Stimulated activated CD4-positive, alpha-beta T cell treated with anti-CD3 and anti-CD28 coated beads, TNF-alpha, amount 100 ng/mL, for 48 hours (primary cell): ENCODE data around the gene TM2D3.

Experiments
- DNase-seq, 3 donors: peaks; one replicate each; pipeline ENCODE4 v3.0.0-alpha.2; 2020; ENCODE audit warnings: low read depth in 3 of 3

The TM2D3 gene

GRCh38 chr15:101623367-101624304 is 28.5 kb downstream of the TM2D3 start:
- no peak for DNase-seq

DNA sequence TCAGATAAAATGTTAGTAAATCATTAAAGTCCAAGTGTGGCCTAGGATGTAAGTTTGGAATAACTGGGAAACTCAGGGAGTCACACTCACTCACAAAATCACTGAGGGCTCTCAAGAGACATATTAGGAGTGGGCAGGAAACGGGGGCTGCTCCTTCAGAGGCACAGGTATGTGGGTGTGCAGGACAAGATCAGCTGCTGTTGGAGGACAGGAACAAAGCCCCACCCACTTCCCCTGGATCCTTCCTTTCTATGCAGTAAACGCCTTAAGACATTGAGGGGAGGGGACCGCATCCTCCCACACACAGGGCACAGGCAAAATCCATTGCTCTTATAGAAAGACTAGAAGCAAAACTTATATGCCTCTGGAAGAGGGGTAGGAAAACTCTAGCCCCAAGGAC is 30.2 kb downstream of the TM2D3 start:
- DNase-seq: no peak

GRCh38 chr15:101620671-101621070 is 31.5 kb downstream of the TM2D3 start:
- no peak for DNase-seq

DNA sequence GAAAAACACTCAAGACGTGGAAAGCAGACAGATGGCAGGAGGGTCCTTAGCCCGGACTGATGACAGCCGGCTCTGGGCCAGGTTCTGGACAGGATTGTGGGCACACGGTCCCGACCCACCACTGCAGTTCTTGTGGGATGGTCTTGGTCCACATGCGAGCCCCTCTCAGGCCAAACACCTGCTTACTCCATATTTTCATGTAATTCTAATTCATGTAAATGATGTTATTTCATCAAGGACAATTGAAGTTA is 32.6 kb downstream of the TM2D3 start:
- DNase-seq: no peak

GRCh38 chr15:101618851-101619614 is 33.1 kb downstream of the TM2D3 start:
- no peak for DNase-seq

DNA sequence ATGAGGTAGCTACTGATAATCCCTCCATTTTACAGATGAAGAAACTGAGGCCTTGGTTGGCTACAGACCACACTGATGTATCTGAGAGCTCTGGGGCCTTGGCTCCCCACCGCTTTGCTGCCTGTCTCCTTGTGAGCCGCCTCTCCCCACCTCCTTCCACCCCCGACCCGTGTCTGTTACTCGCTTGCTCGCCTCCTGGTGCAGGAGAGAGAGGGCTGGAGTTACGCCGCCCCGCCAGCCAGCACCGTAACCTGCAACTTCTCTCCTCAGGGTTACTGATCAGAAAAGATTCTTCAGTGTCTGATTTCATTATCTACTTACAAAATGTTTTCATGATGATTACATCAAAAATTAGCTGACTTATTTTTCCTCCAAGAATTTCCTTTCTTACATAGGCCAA is 34.1 kb downstream of the TM2D3 start:
- DNase-seq: no peak

- no peak for DNase-seq
Observed at GRCh38 chr15:101617390-101617965, 34.7 kb downstream of the TM2D3 start.

DNA sequence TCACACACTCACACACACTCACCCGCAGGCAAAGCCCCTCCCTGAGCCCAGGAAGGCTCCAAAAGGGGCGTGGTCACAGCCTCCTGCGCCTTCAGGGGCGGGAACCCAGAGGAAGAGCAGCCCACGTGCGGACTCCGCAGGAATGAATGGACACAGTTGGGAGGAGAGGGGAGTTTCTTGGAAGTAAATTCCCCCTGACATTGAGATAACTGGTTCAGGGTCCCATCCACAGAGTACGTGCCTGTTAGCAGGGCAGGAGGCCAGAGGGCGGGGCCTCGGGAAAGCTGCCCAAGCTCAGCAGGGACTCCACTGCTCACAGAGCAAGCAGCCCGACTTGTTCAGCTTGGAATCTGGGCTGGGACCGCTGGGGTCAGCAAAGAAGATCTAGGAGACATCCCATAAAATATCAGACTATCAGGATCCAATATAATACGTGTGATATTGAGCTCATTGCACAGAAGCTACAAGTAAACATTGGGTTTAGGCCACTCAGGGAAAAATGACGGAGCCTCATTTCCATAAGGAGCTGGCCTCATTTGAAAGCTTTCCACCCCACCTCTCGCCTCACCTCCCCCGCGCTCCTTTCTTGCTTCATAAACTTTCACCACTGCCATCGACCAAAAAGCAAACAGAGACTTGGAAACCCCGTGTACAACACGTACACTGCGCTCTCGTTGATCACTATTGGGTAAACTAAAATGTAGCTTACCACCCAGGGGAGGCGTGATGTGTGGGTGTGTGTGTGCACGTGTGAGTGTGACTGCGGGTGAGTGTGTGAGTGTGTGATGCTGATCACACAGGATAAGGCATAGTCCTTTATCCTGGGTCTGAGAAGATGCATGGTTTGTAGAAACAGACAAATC is 36.0 kb downstream of the TM2D3 start:
- no peak for DNase-seq

- no peak for DNase-seq
Observed at GRCh38 chr15:101615414-101615985, 36.7 kb downstream of the TM2D3 start.

DNA sequence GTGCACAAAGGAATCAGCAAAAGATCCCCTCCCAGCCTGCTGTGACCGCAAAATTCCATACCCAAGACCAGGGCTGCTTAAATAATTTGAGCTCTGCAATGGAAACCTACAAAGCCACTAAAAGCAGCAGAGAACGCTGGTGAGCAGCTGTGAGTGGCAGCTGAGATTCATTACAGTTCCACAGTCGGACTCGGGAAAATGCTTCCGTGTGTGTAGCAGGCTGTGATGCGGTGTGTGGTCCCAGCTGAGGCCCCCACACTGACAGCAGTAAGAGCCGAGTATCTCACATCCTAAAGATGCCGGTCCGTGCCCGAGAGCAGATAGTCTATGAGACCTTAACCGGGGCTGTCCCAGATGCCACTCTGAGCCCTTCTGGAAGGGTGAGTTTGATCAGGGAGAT is 37.4 kb downstream of the TM2D3 start:
- no peak for DNase-seq

DNA sequence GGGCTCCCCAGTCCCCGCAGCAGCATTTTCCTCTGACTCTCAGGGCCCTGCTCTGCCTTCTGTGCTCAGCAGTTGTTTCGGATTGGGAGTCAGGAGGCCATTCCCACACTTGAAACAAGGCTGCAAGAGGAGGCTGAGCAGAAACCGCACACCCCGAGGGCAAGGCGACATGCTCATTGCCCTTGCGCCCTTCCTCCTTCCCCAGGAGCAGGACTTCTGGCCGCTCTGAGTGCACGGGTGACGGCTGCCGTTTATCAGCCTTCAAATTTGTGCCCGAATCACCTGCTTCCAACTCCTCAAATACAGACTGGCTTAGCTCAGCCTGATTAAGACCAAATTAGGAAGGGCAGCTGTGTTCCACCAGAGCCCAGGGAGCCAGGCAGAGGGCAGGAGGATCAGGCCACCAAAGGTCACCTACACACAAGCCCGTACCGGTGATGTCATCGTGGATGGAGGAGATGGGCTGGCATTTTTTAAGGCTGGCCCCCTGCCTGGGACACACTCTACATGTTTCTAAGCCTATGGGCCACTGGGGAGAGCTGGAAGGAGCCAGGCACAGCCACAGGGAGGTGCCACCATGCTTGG is 38.1 kb downstream of the TM2D3 start:
- DNase-seq: no peak

DNA sequence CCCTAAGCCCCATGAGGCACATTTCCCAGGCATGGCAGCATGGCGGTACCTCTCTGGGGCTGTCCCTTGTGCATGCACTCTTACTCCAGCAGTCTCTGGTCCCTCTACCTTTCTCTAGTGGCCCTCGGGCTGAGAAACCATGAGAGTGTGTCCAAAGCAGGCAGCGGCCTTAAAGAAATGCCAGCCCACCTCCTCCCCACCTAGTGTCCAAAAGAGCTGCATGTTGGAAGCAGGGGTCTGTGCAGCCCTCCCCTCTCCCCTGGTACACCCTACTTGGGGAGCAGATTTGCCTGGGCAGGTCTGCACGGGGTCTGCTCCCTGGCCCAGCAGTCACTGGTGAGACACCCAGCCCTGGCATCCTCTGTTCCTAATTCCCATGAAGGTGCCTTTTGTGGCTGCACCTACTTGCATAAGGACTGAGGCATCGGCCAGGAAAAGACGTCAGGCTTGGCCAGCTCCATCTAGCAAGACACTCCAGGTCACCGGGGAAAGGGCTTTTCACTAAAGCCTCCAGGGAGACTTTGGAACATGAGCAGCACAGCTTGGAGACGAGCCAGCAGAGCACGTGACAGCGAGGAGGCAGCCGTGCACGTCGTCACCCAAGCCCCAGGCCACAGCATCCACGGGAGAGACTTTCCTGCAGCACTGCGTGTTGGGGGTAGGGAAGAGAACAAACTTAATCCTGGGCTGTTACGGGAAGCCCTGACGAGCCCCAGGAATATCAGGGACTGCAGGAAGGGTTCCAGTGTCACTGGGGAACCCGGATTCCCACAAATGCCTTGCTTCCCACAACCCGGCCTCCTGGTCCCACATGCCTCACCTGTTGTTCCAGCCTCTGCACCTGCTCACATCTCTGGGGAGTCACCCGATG is 38.8 kb downstream of the TM2D3 start:
- no peak for DNase-seq

DNA sequence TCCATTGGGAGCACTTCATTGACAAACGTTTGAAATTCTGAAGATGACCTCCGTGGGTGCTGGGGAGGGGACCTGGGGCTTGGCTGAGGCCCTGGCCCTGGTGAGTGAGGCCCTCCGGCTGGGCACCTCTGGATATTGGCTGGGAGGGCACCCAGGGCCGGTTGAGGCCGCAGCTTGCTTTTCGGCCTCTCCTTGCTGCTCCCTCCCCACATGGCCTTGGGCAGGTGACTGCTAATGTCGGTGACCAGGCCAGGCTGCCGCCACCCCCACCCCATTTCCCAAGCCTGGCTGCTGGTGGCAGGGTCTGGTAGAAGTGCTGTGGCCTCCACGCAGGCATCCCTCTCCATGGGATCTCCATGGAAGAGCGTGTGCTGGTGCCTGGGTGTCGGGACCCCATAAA is 39.5 kb downstream of the TM2D3 start:
- no peak for DNase-seq

DNA sequence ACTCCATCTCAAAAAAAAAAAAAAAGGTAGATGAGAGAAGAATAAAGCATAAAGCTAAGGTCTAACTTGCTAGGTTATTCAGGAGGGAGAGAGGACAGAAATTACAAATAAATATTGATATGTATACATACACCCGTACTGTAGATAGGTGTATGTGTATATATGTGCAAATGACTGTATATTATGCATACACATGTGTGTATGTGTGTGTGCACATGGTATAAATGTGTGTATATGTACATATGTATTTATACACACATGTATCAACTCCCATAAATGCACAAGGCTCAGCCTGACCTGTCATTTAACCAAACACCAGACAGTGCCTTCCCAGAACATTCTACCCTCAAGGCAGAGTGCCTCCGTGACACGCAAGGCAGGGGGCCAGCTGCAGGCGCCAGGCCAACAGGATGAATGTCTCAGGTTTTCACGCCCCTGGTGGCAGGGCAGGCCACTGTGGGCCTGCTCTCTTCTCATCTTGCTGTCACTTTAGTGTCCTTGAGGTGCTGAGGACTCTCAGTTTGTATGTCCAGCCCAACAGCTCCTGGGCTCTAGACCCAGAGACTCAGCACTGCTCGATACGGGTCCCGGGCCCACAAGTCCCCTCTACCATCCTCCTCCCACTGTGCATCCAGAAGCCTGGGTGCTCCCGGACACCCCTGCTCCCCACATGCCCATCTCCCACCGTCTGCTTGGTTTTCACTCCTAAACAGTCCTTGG is 40.4 kb downstream of the TM2D3 start:
- no peak for DNase-seq

DNA sequence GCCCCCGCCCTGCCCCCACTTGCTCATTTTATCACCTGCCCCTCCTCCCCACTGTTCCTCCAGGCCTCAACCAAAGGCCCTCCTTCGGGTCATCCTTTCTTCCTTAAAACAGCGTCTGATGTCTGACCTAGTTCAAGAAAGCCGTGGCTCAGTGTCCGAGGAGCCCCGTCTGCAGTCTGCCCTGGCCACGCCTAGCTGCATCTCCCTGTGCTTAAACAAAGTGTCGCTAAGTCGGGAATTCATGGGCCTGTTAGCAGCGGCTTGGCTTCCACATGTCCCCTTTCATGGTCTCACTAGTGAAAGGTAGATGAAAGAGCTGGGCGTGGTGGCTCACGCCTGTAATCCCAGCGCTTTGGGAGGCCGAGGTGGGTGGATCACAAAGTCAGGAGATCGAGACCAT is 41.2 kb downstream of the TM2D3 start:
- DNase-seq: no peak

- DNase-seq: no peak
Observed at GRCh38 chr15:101610611-101611000, 41.6 kb downstream of the TM2D3 start.

- DNase-seq: no peak
Observed at GRCh38 chr15:101609742-101610610, 42.2 kb downstream of the TM2D3 start.

- DNase-seq: no peak
Observed at GRCh38 chr15:101608201-101608600, 44.0 kb downstream of the TM2D3 start.

- DNase-seq: no peak
Observed at GRCh38 chr15:101607108-101607507, 45.1 kb downstream of the TM2D3 start.
